Calu3 (cell line): ENCODE measurements around the gene SGK1. TPM values are rescaled to one million over a fixed set of nuclear protein-coding genes. Genes with fewer than 3 reads are reported as not detected.

Source experiments
- BruUV-seq: library from RNA; stranded (reverse); fragments of 400-500 nt; replicated peaks from 2 replicates; lab custom pipeline; 2021; lab: Mats Ljungman, UMichigan
- CTCF ChIA-PET: fragments of 300-600 bp; sonication (Branson Sonifier 250); formaldehyde crosslinking; loops from one replicate; lab custom pipeline; 2022; ENCODE audit warnings: antibody characterized with exemption; lab: Charles Lee
- DNase-seq: peaks from one replicate; pipeline ENCODE4 v3.0.0; 2022
- H3K27ac Mint-ChIP-seq: one replicate; pipeline ENCODE4 v1.8.0; 2022; ENCODE audit warnings: mixed read lengths; ENCODE audit not compliant: unreplicated experiment
- H3K27me3 Mint-ChIP-seq: one replicate; pipeline ENCODE4 v1.8.0; 2022; ENCODE audit warnings: mixed read lengths; ENCODE audit not compliant: unreplicated experiment
- H3K36me3 Mint-ChIP-seq: one replicate; pipeline ENCODE4 v1.8.0; 2022; ENCODE audit warnings: mild to moderate bottlenecking, moderate library complexity, mixed read lengths; ENCODE audit not compliant: insufficient read depth, unreplicated experiment
- H3K4me1 Mint-ChIP-seq: one replicate; pipeline ENCODE4 v1.8.0; 2022; ENCODE audit warnings: mild to moderate bottlenecking, low read depth, mixed read lengths; ENCODE audit not compliant: unreplicated experiment
- H3K4me3 Mint-ChIP-seq: one replicate; pipeline ENCODE4 v1.8.0; 2022; ENCODE audit warnings: mild to moderate bottlenecking, low read depth, moderate library complexity, mixed read lengths; ENCODE audit not compliant: unreplicated experiment
- H3K9me3 Mint-ChIP-seq: one replicate; pipeline ENCODE4 v1.8.0; 2022; ENCODE audit warnings: low read depth, mixed read lengths; ENCODE audit not compliant: unreplicated experiment
- CTCF ChIP-seq: fragments of 200-600 bp; IDR thresholded peaks from one replicate; pipeline ENCODE4 v1.8.0; 2022; ENCODE audit warnings: antibody characterized with exemption; ENCODE audit not compliant: unreplicated experiment
- intact Hi-C: fragments of 100-400 bp; cut with micrococcal nuclease; formaldehyde crosslinking; loops from one replicate; pipeline ENCODE4 v1.10.0; 2022; ENCODE audit not compliant: unreplicated experiment
- total RNA-seq: library from RNA; stranded (reverse); gene quantifications from 2 replicates; pipeline ENCODE4 v1.2.3, GENCODE V29; 2022

Gene SGK1
- total RNA-seq, 1 experiment from 2014 or later, result 21.8 TPM

- no peaks in the 10 kb centered on the region for H3K36me3 Mint-ChIP-seq
- no peak overlapping the region for H3K4me3 Mint-ChIP-seq
- H3K27me3 Mint-ChIP-seq, result no peaks in the 10 kb centered on the region
- CTCF ChIA-PET, result no interaction called here
- intact Hi-C loops, result loop anchor here (10.0 kb wide), 1 partner anchor 792 kb away; no protein-coding TSS in a partner anchor
- no TSS peak for BruUV-seq
- no peak for DNase-seq
- no peak for TF ChIP-seq CTCF
- H3K4me1 Mint-ChIP-seq, result no peaks in the 10 kb centered on the region
- no peaks in the 10 kb centered on the region for H3K9me3 Mint-ChIP-seq
- no peak overlapping the region for H3K27ac Mint-ChIP-seq
Measured at GRCh38 chr6:134152767-134153485, 165.0 kb downstream of the SGK1 start.

GRCh38 chr6:134148566-134148965, 169.3 kb downstream of the SGK1 start:
- Mint-ChIP-seq H3K27ac (no peak overlapping the region), H3K9me3 (no peaks in the 10 kb centered on the region), H3K27me3 (no peaks in the 10 kb centered on the region), H3K4me3 (no peak overlapping the region), H3K4me1 (no peaks in the 10 kb centered on the region), H3K36me3 (no peaks in the 10 kb centered on the region)
- no peak for DNase-seq
- intact Hi-C loops, result no loop called here
- BruUV-seq, result no TSS peak
- TF ChIP-seq CTCF, result no peak
- CTCF ChIA-PET, result no interaction called here

DNA sequence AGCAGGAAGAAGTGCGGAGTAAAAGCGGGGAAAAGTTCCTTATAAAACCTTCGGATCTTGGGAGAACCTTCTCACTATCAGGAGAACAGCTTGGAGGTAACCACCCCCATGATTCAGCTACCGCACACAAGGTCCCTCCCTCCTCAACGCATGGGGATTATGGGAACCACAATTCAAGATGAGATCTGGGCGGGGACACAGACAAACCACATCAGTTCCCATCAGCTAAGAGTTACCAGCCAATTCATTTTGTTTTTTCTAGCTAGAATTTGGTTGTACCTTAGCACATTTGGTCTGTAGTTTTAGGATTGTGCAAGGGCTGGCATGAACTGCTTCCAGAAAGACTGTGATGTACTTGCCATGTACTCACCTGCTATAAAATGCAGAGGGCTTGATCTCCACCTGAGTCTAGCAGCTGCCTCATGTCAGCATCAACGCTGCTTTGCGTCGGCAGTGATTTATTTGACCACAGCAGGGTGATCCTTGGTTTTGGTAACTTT, 170.8 kb downstream of the SGK1 start:
- Mint-ChIP-seq H3K27me3 (no peaks in the 10 kb centered on the region), H3K27ac (no peak overlapping the region), H3K36me3 (no peaks in the 10 kb centered on the region), H3K9me3 (no peaks in the 10 kb centered on the region), H3K4me3 (no peak overlapping the region), H3K4me1 (no peaks in the 10 kb centered on the region)
- BruUV-seq, result no TSS peak
- intact Hi-C loops, result no loop called here
- no peak for DNase-seq
- CTCF ChIA-PET, result no interaction called here
- TF ChIP-seq CTCF, result no peak

- CTCF ChIA-PET, result interaction anchor here (1.8 kb wide), 1 partner anchor 23 kb away, joined by 4 read pairs; no protein-coding TSS in a partner anchor
- Mint-ChIP-seq H3K9me3 (no peaks in the 10 kb centered on the region), H3K27ac (no peak overlapping the region), H3K36me3 (no peaks in the 10 kb centered on the region), H3K27me3 (no peaks in the 10 kb centered on the region), H3K4me1 (no peaks in the 10 kb centered on the region), H3K4me3 (no peak overlapping the region)
- DNase-seq, result no peak
- intact Hi-C loops, result no loop called here
- TF ChIP-seq CTCF, result no peak
- no TSS peak for BruUV-seq
Measured at GRCh38 chr6:134146268-134147033, 171.5 kb downstream of the SGK1 start.
